SK-N-SH (cell line): ENCODE data around the gene BRICD5. TPM values are rescaled to one million over a fixed set of nuclear protein-coding genes. Genes with fewer than 3 reads are reported as not detected.

ENCODE experiments used
- CTCF ChIA-PET: fragments of 300-600, 350-600 bp; formaldehyde crosslinking; extraction: SDS; loops from one replicate; lab custom pipeline; 2021; lab: Yijun Ruan, JAX
- POLR2A ChIA-PET: fragments of 350-600 bp; sonication (Branson Sonifier 250); formaldehyde crosslinking; extraction: SDS; loops from one replicate; lab custom pipeline; 2020; ENCODE audit warnings: antibody characterized with exemption, inconsistent platforms; lab: Yijun Ruan, JAX
- DNase-seq: peaks from one replicate; pipeline ENCODE4 v3.0.0; 2012
- H2AFZ ChIP-seq: fragments of 200-600 bp; sonication (generic); 2 replicates; pipeline ENCODE4 v1.8.1; 2016; ENCODE audit warnings: antibody characterized with exemption, mild to moderate bottlenecking, low read depth
- H3F3A ChIP-seq: fragments of 200-600 bp; sonication (generic); replicated peaks from 2 replicates; pipeline ENCODE3; 2016; ENCODE audit warnings: antibody characterized with exemption, mild to moderate bottlenecking; ENCODE audit not compliant: insufficient read depth
- H3K27ac ChIP-seq, 2 experiments: fragments of 200-500 bp in 1 of 2; fragments of 200-600 bp in 1 of 2; sonication (Bioruptor generic) in 1 of 2; sonication (generic), shearing (Covaris generic) in 1 of 2; 2 replicates each; pipeline versions ENCODE4 v1.5.1 to v1.6.1; 2014 to 2016; ENCODE audit warnings: low read depth in 2 of 2, inconsistent platforms in 1 of 2, low read length in 1 of 2, mild to moderate bottlenecking in 1 of 2, mixed read lengths in 1 of 2
- H3K27me3 ChIP-seq: fragments of 200-600 bp; sonication (generic), shearing (Covaris generic); 2 replicates; pipeline ENCODE4 v1.6.1; 2016; ENCODE audit warnings: mixed run types; ENCODE audit not compliant: insufficient read depth
- H3K36me3 ChIP-seq, 2 experiments: fragments of 200-500 bp in 1 of 2; fragments of 200-600 bp in 1 of 2; sonication (Bioruptor generic) in 1 of 2; sonication (generic) in 1 of 2; replicated peaks in 1 of 2; 2 replicates each; pipeline versions ENCODE3 to v1.5.1; 2014 to 2016; ENCODE audit warnings: low read length in 1 of 2, mild to moderate bottlenecking in 1 of 2; ENCODE audit not compliant: insufficient read depth in 2 of 2, control insufficient read depth in 1 of 2
- H3K4me1 ChIP-seq, 2 experiments: fragments of 200-500 bp in 1 of 2; fragments of 200-600 bp in 1 of 2; sonication (Bioruptor generic) in 1 of 2; sonication (generic), shearing (Covaris generic) in 1 of 2; 2 replicates each; pipeline versions ENCODE4 v1.5.1 to v1.6.1; 2014 to 2016; ENCODE audit warnings: low read depth in 1 of 2, low read length in 1 of 2, mixed run types in 1 of 2; ENCODE audit not compliant: insufficient read depth in 2 of 2, control insufficient read depth in 1 of 2
- H3K4me2 ChIP-seq: fragments of 200-600 bp; sonication (generic), shearing (Covaris generic); 2 replicates; pipeline ENCODE4 v1.6.1; 2017; ENCODE audit warnings: mixed run types
- H3K4me3 ChIP-seq, 2 experiments: fragments of 200-500 bp in 1 of 2; fragments of 200-600 bp in 1 of 2; sonication (Bioruptor generic) in 1 of 2; sonication (generic), shearing (Covaris generic) in 1 of 2; 2 replicates each; pipeline versions ENCODE4 v1.5.1 to v1.8.1; 2014 to 2016; ENCODE audit warnings: low read depth in 2 of 2, inconsistent platforms in 1 of 2, low read length in 1 of 2, mild to moderate bottlenecking in 1 of 2, mixed read lengths in 1 of 2, moderate library complexity in 1 of 2
- H3K79me2 ChIP-seq: fragments of 200-600 bp; sonication (generic); 2 replicates; pipeline ENCODE4 v1.8.1; 2017; ENCODE audit warnings: mild to moderate bottlenecking; ENCODE audit not compliant: insufficient read depth
- H3K9ac ChIP-seq: fragments of 200-600 bp; sonication (generic); 2 replicates; pipeline ENCODE4 v1.6.1; 2017; ENCODE audit warnings: mixed run types
- H3K9me2 ChIP-seq: fragments of 200-600 bp; sonication (generic); 2 replicates; pipeline ENCODE4 v1.6.1; 2017; ENCODE audit warnings: mixed run types
- H3K9me3 ChIP-seq: fragments of 200-600 bp; sonication (generic); 2 replicates; pipeline ENCODE4 v1.6.1; 2017; ENCODE audit warnings: mixed run types, mild to moderate bottlenecking, moderate library complexity
- H4K20me1 ChIP-seq: fragments of 200-600 bp; sonication (generic); 2 replicates; pipeline ENCODE4 v1.6.1; 2017; ENCODE audit warnings: mild to moderate bottlenecking, mixed run types; ENCODE audit not compliant: insufficient read depth
- FOSL2 ChIP-seq: IDR thresholded peaks from 2 replicates; pipeline ENCODE4 v1.4.0; 2012; ENCODE audit warnings: low read depth, mild to moderate bottlenecking, moderate library complexity, borderline replicate concordance
- FOXJ3 ChIP-seq: sonication (generic); formaldehyde crosslinking; IDR thresholded peaks from 2 replicates; pipeline ENCODE4 v1.5.1; 2020; ENCODE audit warnings: mild to moderate bottlenecking, missing genetic modification reagents
- IRF3 ChIP-seq: fragments of 150-350 bp; IDR thresholded peaks from 2 replicates; pipeline ENCODE4 v1.6.1; 2016; ENCODE audit warnings: mild to moderate bottlenecking, low read depth, low read length
- POLR2AphosphoS5 ChIP-seq: IDR thresholded peaks from 2 replicates; pipeline ENCODE4 v1.6.1; 2012; ENCODE audit warnings: low read depth, low read length
- RAD21 ChIP-seq: IDR thresholded peaks from 2 replicates; pipeline ENCODE4 v1.6.1; 2012; ENCODE audit warnings: mild to moderate bottlenecking, low read length
- RCOR1 ChIP-seq: fragments of 150-350 bp; IDR thresholded peaks from 2 replicates; pipeline ENCODE4 v1.6.1; 2017; ENCODE audit warnings: antibody characterized with exemption, low read length
- RFX5 ChIP-seq: IDR thresholded peaks from 2 replicates; pipeline ENCODE4 v1.6.1; 2012; ENCODE audit warnings: mild to moderate bottlenecking, improper control_type of control experiment, low read length
- TCF12 ChIP-seq: IDR thresholded peaks from 2 replicates; pipeline ENCODE4 v1.4.0; 2012
- USF2 ChIP-seq: fragments of 150-350 bp; IDR thresholded peaks from 2 replicates; pipeline ENCODE4 v1.6.1; 2017; ENCODE audit warnings: antibody characterized with exemption, low read length, low read depth, borderline replicate concordance
- YY1 ChIP-seq: IDR thresholded peaks from 2 replicates; pipeline ENCODE4 v1.4.0; 2012; ENCODE audit warnings: low read depth, mild to moderate bottlenecking
- WGBS: methylation state at CpG from one replicate; pipeline ENCODE4 v1.1.6; 2017; ENCODE audit warnings: low lambda C conversion rate; 5-methylcytosine and 5-hydroxymethylcytosine counted together
- polyA plus RNA-seq, 3 experiments: library from polyadenylated mRNA; depleted of rRNA; stranded (reverse); fragments of >200 nt; gene quantifications; 2 replicates each; pipeline ENCODE4 v1.2.3, GENCODE V29; 2012
- TF ChIP-seq, protein P1 (sequence below): IDR thresholded peaks from 2 replicates; pipeline ENCODE4; 2012
- TF ChIP-seq, protein P2 (sequence below): fragments of 200-600 bp; sonication (generic); IDR thresholded peaks from 2 replicates; pipeline ENCODE4 v1.6.1; 2017; ENCODE audit warnings: antibody characterized with exemption, mild to moderate bottlenecking, moderate library complexity

The BRICD5 gene
- polyA plus RNA-seq, 1 of the 3 experiments (the other 2 are of a cell fraction) = 2.3 TPM

DNA sequence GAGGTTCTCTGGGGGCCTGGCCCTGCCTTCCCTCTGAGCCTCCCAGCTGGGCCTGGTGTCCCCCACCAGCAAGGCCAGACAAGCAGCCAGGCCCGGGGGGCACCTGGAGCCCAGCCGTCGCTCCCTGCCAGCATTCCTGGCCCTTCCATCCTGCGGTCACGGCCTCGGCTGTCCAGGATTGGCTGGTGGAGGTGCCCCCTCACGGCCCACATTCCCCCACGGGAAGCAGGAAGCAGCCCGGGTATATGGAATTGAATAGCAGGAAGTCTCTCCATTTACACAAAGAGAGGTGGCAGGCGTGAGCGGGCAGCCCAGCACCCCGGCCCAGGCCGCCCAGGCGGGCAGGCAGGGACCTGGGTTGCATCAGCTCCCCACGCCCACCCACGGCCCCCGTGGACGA lies 40.6 kb downstream of the BRICD5 start (continued):
- TF ChIP-seq, protein P1, sequence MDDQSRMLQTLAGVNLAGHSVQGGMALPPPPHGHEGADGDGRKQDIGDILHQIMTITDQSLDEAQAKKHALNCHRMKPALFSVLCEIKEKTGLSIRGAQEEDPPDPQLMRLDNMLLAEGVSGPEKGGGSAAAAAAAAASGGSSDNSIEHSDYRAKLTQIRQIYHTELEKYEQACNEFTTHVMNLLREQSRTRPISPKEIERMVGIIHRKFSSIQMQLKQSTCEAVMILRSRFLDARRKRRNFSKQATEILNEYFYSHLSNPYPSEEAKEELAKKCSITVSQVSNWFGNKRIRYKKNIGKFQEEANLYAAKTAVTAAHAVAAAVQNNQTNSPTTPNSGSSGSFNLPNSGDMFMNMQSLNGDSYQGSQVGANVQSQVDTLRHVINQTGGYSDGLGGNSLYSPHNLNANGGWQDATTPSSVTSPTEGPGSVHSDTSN = no peak

- Histone ChIP-seq H3K4me2 (no peak overlapping the region), H3K9me3 (no peaks in the 10 kb centered on the region), H3K27ac (no peak overlapping the region), H4K20me1 (peaks cover 22% of the 10 kb centered on the region), H3K4me3 (no peak overlapping the region)
- 89% methylated on average over 12 of the region's 18 CpGs for WGBS
- TF ChIP-seq USF2 (no peak), POLR2AphosphoS5 (no peak), RCOR1 (no peak), TCF12 (no peak), YY1 (no peak), IRF3 (no peak), RAD21 (no peak), FOXJ3 (no peak), FOSL2 (no peak), RFX5 (no peak)
- TF ChIP-seq, protein P2, sequence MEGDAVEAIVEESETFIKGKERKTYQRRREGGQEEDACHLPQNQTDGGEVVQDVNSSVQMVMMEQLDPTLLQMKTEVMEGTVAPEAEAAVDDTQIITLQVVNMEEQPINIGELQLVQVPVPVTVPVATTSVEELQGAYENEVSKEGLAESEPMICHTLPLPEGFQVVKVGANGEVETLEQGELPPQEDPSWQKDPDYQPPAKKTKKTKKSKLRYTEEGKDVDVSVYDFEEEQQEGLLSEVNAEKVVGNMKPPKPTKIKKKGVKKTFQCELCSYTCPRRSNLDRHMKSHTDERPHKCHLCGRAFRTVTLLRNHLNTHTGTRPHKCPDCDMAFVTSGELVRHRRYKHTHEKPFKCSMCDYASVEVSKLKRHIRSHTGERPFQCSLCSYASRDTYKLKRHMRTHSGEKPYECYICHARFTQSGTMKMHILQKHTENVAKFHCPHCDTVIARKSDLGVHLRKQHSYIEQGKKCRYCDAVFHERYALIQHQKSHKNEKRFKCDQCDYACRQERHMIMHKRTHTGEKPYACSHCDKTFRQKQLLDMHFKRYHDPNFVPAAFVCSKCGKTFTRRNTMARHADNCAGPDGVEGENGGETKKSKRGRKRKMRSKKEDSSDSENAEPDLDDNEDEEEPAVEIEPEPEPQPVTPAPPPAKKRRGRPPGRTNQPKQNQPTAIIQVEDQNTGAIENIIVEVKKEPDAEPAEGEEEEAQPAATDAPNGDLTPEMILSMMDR = no peak
- TF ChIP-seq, all 33 proteins: peak for 0
- Histone ChIP-seq H3F3A (peaks cover 3% of the 10 kb centered on the region), H3K9ac (no peak overlapping the region), H3K36me3 (peaks cover 0 to 57% of the 10 kb centered on the region in 2 experiments), H3K79me2 (peaks cover 27% of the 10 kb centered on the region), H3K4me1 (no peaks in the 10 kb centered on the region), H2AFZ (no peak overlapping the region), H3K27me3 (no peaks in the 10 kb centered on the region), H3K9me2 (no peaks in the 10 kb centered on the region)
- CTCF ChIA-PET = interaction anchor here (1.0 kb wide), 2 partner anchors 12 to 163 kb away, joined by 3 to 7 read pairs; partner anchors contain the start of gene TRAF7
- DNase-seq = no peak
- POLR2A ChIA-PET = interaction anchor here (3.5 kb wide), 1 partner anchor 12 kb away, joined by 16 read pairs; the partner anchor contains the start of gene TRAF7
Measured at GRCh38 chr16:2167068-2167638, 43.5 kb downstream of the BRICD5 start.
